IMR-90 (cell line): ENCODE data around the gene CAMTA1. TPM values are rescaled to one million over a fixed set of nuclear protein-coding genes. Genes with fewer than 3 reads are reported as not detected.
A peak's percentile ranks its signal among the peaks of the same experiment; 100 is the strongest.

Experiments
- ATAC-seq: fragments of 200-7000 bp; cut with Tn5 transposase; 2 replicates; pipeline ENCODE4 v1.9.1; 2020; ENCODE audit warnings: low read depth, mild to moderate bottlenecking, moderate library complexity
- BruUV-seq: library from RNA; stranded (reverse); fragments of 400-500 nt; replicated peaks from 2 replicates; lab custom pipeline; 2021; lab: Mats Ljungman, UMichigan
- CTCF ChIA-PET: fragments of 300-600 bp; formaldehyde crosslinking; extraction: SDS; loops from one replicate; lab custom pipeline; 2021; ENCODE audit warnings: antibody characterized with exemption; lab: Yijun Ruan, JAX
- POLR2A ChIA-PET: fragments of 300-600 bp; sonication (Branson Sonifier 250); formaldehyde crosslinking; loops from one replicate; lab custom pipeline; 2022; ENCODE audit warnings: antibody characterized with exemption; ENCODE audit not compliant: unreplicated experiment; lab: Charles Lee
- DNase-seq: peaks from one replicate; pipeline ENCODE4 v3.0.0; 2013
- H2AFZ ChIP-seq: replicated peaks from 2 replicates; pipeline ENCODE3; 2013; ENCODE audit warnings: low read length, mild to moderate bottlenecking; ENCODE audit not compliant: poor library complexity
- H2AK5ac ChIP-seq: 2 replicates; pipeline ENCODE4 v1.6.1; 2013; ENCODE audit warnings: low read depth, low read length, inconsistent platforms
- H2AK9ac ChIP-seq: replicated peaks from 2 replicates; pipeline ENCODE3; 2013; ENCODE audit warnings: mild to moderate bottlenecking, low read depth, low read length, moderate library complexity; ENCODE audit not compliant: poor library complexity
- H2BK120ac ChIP-seq: 2 replicates; pipeline ENCODE4 v1.6.1; 2013; ENCODE audit warnings: low read depth, low read length, inconsistent platforms
- H2BK15ac ChIP-seq: 3 replicates; pipeline ENCODE4 v1.6.1; 2013; ENCODE audit warnings: low read depth, low read length, inconsistent platforms
- H2BK20ac ChIP-seq: 2 replicates; pipeline ENCODE4 v1.6.1; 2013; ENCODE audit warnings: low read depth, mild to moderate bottlenecking, inconsistent platforms, low read length, moderate library complexity
- H2BK5ac ChIP-seq: 2 replicates; pipeline ENCODE4 v1.6.1; 2013; ENCODE audit warnings: mild to moderate bottlenecking, low read depth, low read length, inconsistent platforms; ENCODE audit not compliant: poor library complexity, severe bottlenecking
- H3K14ac ChIP-seq: replicated peaks from 2 replicates; pipeline ENCODE4 v1.6.1; 2013; ENCODE audit warnings: low read depth, low read length, inconsistent platforms
- H3K18ac ChIP-seq: 2 replicates; pipeline ENCODE4 v1.6.1; 2013; ENCODE audit warnings: low read depth, low read length, control low read depth
- H3K23ac ChIP-seq: 2 replicates; pipeline ENCODE4 v1.6.1; 2013; ENCODE audit warnings: low read depth, low read length, inconsistent platforms
- H3K27ac ChIP-seq: 2 replicates; pipeline ENCODE4 v1.5.1; 2013; ENCODE audit warnings: mild to moderate bottlenecking, control low read depth, low read length; ENCODE audit not compliant: insufficient read depth
- H3K27me3 ChIP-seq: 2 replicates; pipeline ENCODE4 v1.6.1; 2013; ENCODE audit warnings: low read length; ENCODE audit not compliant: control insufficient read depth, insufficient read depth
- H3K36me3 ChIP-seq: 2 replicates; pipeline ENCODE4 v1.6.1; 2013; ENCODE audit warnings: low read length, mixed read lengths; ENCODE audit not compliant: control insufficient read depth, insufficient read depth
- H3K4ac ChIP-seq: 2 replicates; pipeline ENCODE4 v1.6.1; 2013; ENCODE audit warnings: low read depth, low read length, inconsistent platforms
- H3K4me1 ChIP-seq: 2 replicates; pipeline ENCODE4 v1.6.1; 2013; ENCODE audit warnings: low read length, mixed read lengths; ENCODE audit not compliant: control insufficient read depth, insufficient read depth
- H3K4me2 ChIP-seq: 2 replicates; pipeline ENCODE4 v1.6.1; 2013; ENCODE audit warnings: low read depth, mild to moderate bottlenecking, control low read depth, low read length, moderate library complexity
- H3K4me3 ChIP-seq: 2 replicates; pipeline ENCODE4 v1.5.1; 2013; ENCODE audit warnings: low read depth, mild to moderate bottlenecking, control low read depth, low read length, moderate library complexity; ENCODE audit not compliant: insufficient read depth
- H3K56ac ChIP-seq: 2 replicates; pipeline ENCODE4 v1.6.1; 2013; ENCODE audit warnings: low read length, inconsistent platforms; ENCODE audit not compliant: insufficient read depth; ENCODE audit errors: extremely low read depth
- H3K79me1 ChIP-seq, 2 experiments: 2 replicates each; pipeline ENCODE4 v1.6.1; 2013; ENCODE audit warnings: low read length in 2 of 2, inconsistent platforms in 1 of 2, low read depth in 1 of 2
- H3K9ac ChIP-seq: 2 replicates; pipeline ENCODE4 v1.6.1; 2013; ENCODE audit warnings: low read depth, low read length, control low read depth
- H3K9me1 ChIP-seq: 2 replicates; pipeline ENCODE4 v1.6.1; 2013; ENCODE audit warnings: low read length, inconsistent platforms; ENCODE audit not compliant: insufficient read depth
- H3K9me3 ChIP-seq: 2 replicates; pipeline ENCODE4 v1.6.1; 2013; ENCODE audit warnings: low read length; ENCODE audit not compliant: control insufficient read depth, insufficient read depth
- H4K20me1 ChIP-seq: 2 replicates; pipeline ENCODE4 v1.6.1; 2013; ENCODE audit warnings: low read length, inconsistent platforms; ENCODE audit not compliant: insufficient read depth
- H4K5ac ChIP-seq: 2 replicates; pipeline ENCODE4 v1.6.1; 2013; ENCODE audit warnings: mild to moderate bottlenecking, low read depth, low read length, control low read depth
- H4K8ac ChIP-seq, 2 experiments: 2 replicates each; pipeline ENCODE4 v1.6.1; 2013; ENCODE audit warnings: low read depth in 2 of 2, low read length in 2 of 2, control low read depth in 1 of 2, inconsistent platforms in 1 of 2
- H4K91ac ChIP-seq: 2 replicates; pipeline ENCODE4 v1.6.1; 2013; ENCODE audit warnings: low read depth, low read length, inconsistent platforms; ENCODE audit not compliant: insufficient read depth
- CEBPB ChIP-seq: IDR thresholded peaks from 2 replicates; pipeline ENCODE4 v1.6.1; 2012; ENCODE audit warnings: low read depth, low read length, improper control_type of control experiment
- CHD1 ChIP-seq: IDR thresholded peaks from 2 replicates; pipeline ENCODE4 v1.6.1; 2012; ENCODE audit warnings: low read depth, low read length, improper control_type of control experiment
- MAFK ChIP-seq: IDR thresholded peaks from 2 replicates; pipeline ENCODE4 v1.6.1; 2012; ENCODE audit warnings: low read depth, low read length, improper control_type of control experiment
- MAZ ChIP-seq: IDR thresholded peaks from 2 replicates; pipeline ENCODE4 v1.6.1; 2012; ENCODE audit warnings: low read depth, mild to moderate bottlenecking, low read length, improper control_type of control experiment, moderate library complexity, borderline replicate concordance
- MXI1 ChIP-seq: IDR thresholded peaks from 2 replicates; pipeline ENCODE4 v1.6.1; 2012; ENCODE audit warnings: low read depth, mild to moderate bottlenecking, low read length, moderate library complexity, borderline replicate concordance
- RFX5 ChIP-seq: IDR thresholded peaks from 2 replicates; pipeline ENCODE4 v1.8.0; 2012; ENCODE audit warnings: low read depth, mild to moderate bottlenecking, low read length, moderate library complexity
- SMC3 ChIP-seq: fragments of 150-350 bp; IDR thresholded peaks from 2 replicates; pipeline ENCODE4 v1.6.1; 2016; ENCODE audit warnings: low read depth, mild to moderate bottlenecking, antibody characterized with exemption, low read length, moderate library complexity
- WGBS, 2 experiments: methylation state at CpG; one replicate each; pipeline versions ENCODE4 v1.1.5 to v1.1.7; 2013; ENCODE audit warnings: missing lambda C conversion rate in 2 of 2; ENCODE audit not compliant: insufficient read length in 1 of 2; ENCODE audit errors: extremely low coverage in 2 of 2; 5-methylcytosine and 5-hydroxymethylcytosine counted together
- dilution Hi-C: fragments of 300-500 bp; cut with HindIII; formaldehyde crosslinking; loops from one replicate; pipeline ENCODE4 v1.14.3; 2018; ENCODE audit warnings: low sequenced_read_pairs; ENCODE audit not compliant: unreplicated experiment
- in situ Hi-C: fragments of 300-500 bp; cut with MboI; formaldehyde crosslinking; loops from 3 replicates; pipeline ENCODE4 v1.14.3; 2019; ENCODE audit warnings: low sequenced_read_pairs, inconsistent platforms, mixed read lengths
- intact Hi-C: fragments of 100-400 bp; cut with micrococcal nuclease; formaldehyde crosslinking; loops from 2 replicates; pipeline ENCODE4 v1.10.0; 2022
- polyA plus RNA-seq, 3 experiments: library from polyadenylated mRNA; depleted of rRNA; stranded (reverse); fragments of >200 nt; gene quantifications; 2 replicates each; pipeline ENCODE4 v1.2.3, GENCODE V29; 2012; ENCODE audit warnings: low replicate concordance in 1 of 3
- total RNA-seq: library from RNA; depleted of rRNA; stranded (reverse); fragments of >200 nt; gene quantifications from 2 replicates; pipeline ENCODE4 v1.2.3, GENCODE V29; 2012
- TF ChIP-seq, protein P1 (sequence below): fragments of 150-350 bp; IDR thresholded peaks from 2 replicates; pipeline ENCODE4 v1.6.1; 2016; ENCODE audit warnings: low read depth, mild to moderate bottlenecking, low read length, moderate library complexity, borderline replicate concordance
- TF ChIP-seq, protein P2 (sequence below): conservative IDR thresholded peaks from 2 replicates; pipeline ENCODE4 v1.5.1; 2012; ENCODE audit warnings: mild to moderate bottlenecking, low read depth, low read length, improper control_type of control experiment
- TF ChIP-seq, protein P3 (sequence below): fragments of 150-350 bp; IDR thresholded peaks from 2 replicates; pipeline ENCODE4 v1.6.1; 2017; ENCODE audit warnings: mild to moderate bottlenecking, antibody characterized with exemption, low read length, low read depth

Gene CAMTA1
- total and polyA plus RNA-seq, 2 of the 4 experiments (the other 2 are of a cell fraction) = 35.5 to 74.3 TPM

DNA sequence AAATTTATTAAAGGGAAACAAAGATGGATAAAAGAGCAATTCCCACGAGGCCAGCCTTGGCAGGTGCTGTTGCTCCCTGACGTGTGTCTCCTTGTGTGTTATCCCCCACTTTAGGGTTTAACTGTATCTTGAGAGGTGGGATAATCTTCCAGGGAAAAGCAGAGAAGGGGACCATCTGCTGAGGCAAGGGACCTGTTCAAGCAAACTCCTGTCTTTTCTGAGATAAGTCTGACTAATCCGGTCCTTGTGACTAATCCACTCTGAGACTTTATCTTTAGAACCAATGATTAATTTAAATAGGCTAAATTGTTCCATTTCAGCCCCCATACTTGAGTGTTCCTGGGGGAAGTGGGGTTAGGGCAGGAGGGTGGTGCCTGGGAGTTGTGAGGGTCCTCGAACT, 163.6 kb downstream of the CAMTA1 start:
- BruUV-seq = no TSS peak
- Histone ChIP-seq H2AK9ac (peak overlapping the region; percentile 3), H4K20me1 (no peaks in the 10 kb centered on the region), H3K9ac (no peak overlapping the region), H2BK15ac (no peak overlapping the region), H3K4me1 (no peaks in the 10 kb centered on the region), H3K4ac (no peak overlapping the region), H3K14ac (no peak overlapping the region), H3K9me3 (no peaks in the 10 kb centered on the region), H2BK120ac (no peak overlapping the region), H2BK20ac (no peak overlapping the region), H4K5ac (no peak overlapping the region), H4K8ac (no peak overlapping the region), H3K4me3 (no peak overlapping the region), H3K79me1 (no peaks in the 10 kb centered on the region), H3K56ac (no peak overlapping the region), H2BK5ac (no peak overlapping the region), H3K27ac (no peak overlapping the region), H3K23ac (no peak overlapping the region), H4K91ac (no peak overlapping the region), H3K9me1 (no peaks in the 10 kb centered on the region), H2AFZ (no peak overlapping the region), H3K18ac (no peak overlapping the region), H3K27me3 (peaks cover 15% of the 10 kb centered on the region), H3K4me2 (no peak overlapping the region), H3K36me3 (no peaks in the 10 kb centered on the region), H2AK5ac (no peak overlapping the region)
- ChIA-PET CTCF (no interaction called here), POLR2A (no interaction called here)
- in situ Hi-C loops = no loop called here
- TF ChIP-seq, protein P1, sequence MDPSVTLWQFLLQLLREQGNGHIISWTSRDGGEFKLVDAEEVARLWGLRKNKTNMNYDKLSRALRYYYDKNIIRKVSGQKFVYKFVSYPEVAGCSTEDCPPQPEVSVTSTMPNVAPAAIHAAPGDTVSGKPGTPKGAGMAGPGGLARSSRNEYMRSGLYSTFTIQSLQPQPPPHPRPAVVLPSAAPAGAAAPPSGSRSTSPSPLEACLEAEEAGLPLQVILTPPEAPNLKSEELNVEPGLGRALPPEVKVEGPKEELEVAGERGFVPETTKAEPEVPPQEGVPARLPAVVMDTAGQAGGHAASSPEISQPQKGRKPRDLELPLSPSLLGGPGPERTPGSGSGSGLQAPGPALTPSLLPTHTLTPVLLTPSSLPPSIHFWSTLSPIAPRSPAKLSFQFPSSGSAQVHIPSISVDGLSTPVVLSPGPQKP = no peak
- TF ChIP-seq, protein P2, sequence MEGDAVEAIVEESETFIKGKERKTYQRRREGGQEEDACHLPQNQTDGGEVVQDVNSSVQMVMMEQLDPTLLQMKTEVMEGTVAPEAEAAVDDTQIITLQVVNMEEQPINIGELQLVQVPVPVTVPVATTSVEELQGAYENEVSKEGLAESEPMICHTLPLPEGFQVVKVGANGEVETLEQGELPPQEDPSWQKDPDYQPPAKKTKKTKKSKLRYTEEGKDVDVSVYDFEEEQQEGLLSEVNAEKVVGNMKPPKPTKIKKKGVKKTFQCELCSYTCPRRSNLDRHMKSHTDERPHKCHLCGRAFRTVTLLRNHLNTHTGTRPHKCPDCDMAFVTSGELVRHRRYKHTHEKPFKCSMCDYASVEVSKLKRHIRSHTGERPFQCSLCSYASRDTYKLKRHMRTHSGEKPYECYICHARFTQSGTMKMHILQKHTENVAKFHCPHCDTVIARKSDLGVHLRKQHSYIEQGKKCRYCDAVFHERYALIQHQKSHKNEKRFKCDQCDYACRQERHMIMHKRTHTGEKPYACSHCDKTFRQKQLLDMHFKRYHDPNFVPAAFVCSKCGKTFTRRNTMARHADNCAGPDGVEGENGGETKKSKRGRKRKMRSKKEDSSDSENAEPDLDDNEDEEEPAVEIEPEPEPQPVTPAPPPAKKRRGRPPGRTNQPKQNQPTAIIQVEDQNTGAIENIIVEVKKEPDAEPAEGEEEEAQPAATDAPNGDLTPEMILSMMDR = no peak
- TF ChIP-seq RFX5 = no peak
- TF ChIP-seq MAZ = no peak
- no peak for TF ChIP-seq MAFK
- TF ChIP-seq CEBPB = no peak
- TF ChIP-seq MXI1 = no peak
- no peak for TF ChIP-seq CHD1
- TF ChIP-seq, protein P3, sequence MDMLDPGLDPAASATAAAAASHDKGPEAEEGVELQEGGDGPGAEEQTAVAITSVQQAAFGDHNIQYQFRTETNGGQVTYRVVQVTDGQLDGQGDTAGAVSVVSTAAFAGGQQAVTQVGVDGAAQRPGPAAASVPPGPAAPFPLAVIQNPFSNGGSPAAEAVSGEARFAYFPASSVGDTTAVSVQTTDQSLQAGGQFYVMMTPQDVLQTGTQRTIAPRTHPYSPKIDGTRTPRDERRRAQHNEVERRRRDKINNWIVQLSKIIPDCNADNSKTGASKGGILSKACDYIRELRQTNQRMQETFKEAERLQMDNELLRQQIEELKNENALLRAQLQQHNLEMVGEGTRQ = no peak
- TF ChIP-seq SMC3 = no peak
- ATAC-seq (no peak), DNase-seq (peak; percentile 23)
- dilution Hi-C loops = no loop called here
- WGBS, 2 experiments = 100% methylated on average over 1 of the region's 4 CpGs; no CpG with 5 or more reads in 1 of the 2 experiments
- intact Hi-C loops = no loop called here
